ENCODE measurements around the gene PGLYRP2.

PGLYRP2 gene

DNA sequence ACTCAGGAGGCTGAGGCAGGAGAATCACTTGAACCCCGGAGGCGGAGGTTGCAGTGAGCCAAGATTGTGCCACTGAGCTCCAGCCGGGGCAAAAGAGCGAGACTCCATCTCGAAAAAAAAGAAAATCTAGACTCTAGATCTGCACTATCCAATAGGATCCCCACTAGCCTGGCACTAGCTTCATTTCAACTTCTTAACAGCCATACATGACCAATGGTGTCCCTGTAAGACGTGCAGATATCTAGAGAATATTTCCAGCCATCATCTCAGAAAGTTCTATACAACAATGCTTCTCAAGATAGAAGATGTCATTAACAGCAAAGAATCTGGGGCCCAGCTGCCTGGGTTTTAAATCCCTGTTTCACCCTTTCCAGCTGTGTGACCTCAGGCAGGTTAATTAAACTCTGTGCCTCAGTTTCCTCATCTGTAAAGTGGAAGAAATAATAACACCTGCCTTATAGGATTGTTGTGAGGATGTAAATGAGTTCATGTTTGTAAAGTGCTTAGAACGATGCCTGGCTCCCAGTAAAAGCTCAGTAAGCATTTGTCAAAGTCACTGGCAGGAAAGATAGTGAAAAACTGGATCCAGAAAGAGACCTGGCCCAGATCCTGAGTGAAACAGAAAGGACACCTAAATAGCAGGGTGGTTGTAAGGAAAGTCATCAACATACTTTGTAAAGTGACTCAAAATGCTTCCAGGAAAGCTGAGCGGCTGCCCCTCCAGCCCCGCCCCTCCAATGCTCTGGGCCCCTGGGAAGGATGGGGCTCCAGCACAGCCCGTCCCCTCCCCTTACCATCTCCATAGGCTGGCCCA is 43.1 kb downstream of the PGLYRP2 start:
- H3K4me1 Mint-ChIP-seq = peaks cover 15% of the 10 kb centered on the region
- no peaks in the 10 kb centered on the region for H3K36me3 Mint-ChIP-seq (ENCODE audit: low read depth)
- no peak overlapping the region for H3K27ac Mint-ChIP-seq
- DNase-seq = no peak
- TF ChIP-seq, protein P1, sequence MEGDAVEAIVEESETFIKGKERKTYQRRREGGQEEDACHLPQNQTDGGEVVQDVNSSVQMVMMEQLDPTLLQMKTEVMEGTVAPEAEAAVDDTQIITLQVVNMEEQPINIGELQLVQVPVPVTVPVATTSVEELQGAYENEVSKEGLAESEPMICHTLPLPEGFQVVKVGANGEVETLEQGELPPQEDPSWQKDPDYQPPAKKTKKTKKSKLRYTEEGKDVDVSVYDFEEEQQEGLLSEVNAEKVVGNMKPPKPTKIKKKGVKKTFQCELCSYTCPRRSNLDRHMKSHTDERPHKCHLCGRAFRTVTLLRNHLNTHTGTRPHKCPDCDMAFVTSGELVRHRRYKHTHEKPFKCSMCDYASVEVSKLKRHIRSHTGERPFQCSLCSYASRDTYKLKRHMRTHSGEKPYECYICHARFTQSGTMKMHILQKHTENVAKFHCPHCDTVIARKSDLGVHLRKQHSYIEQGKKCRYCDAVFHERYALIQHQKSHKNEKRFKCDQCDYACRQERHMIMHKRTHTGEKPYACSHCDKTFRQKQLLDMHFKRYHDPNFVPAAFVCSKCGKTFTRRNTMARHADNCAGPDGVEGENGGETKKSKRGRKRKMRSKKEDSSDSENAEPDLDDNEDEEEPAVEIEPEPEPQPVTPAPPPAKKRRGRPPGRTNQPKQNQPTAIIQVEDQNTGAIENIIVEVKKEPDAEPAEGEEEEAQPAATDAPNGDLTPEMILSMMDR (IDR thresholded peaks at IDR 0.05) = no peak
- H3K27me3 Mint-ChIP-seq (ENCODE audit: low read depth, poor library complexity) = peaks cover 4% of the 10 kb centered on the region
- no peaks in the 10 kb centered on the region for H3K9me3 Mint-ChIP-seq
- no peak overlapping the region for H3K4me3 Mint-ChIP-seq

DNA sequence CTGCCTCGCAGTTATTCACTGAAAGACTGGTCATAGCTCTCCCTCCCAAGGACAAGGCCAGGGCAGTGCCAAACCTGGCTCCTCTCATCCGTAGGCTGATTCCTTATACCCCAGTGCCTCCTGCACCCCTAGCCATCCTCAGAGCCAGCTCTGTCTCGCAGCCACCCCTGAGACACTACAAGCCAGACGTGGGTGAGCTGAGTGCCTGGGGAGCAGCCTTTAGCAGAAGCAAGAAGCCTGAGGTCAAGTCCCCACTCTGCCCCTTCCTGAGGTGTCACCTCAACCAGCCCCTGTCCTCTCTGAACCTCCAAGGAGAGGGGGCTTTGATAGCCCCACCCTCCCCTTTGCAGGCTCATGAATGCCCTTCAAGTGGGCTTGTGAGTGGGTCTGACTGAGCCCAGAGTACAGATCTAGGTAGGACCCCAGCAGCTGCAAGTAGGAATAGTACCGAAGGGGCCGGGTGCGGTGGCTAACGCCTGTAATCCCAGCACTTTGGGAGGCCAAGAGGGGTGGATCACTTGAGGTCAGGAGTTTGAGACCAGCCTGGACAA is 45.7 kb downstream of the PGLYRP2 start:
- TF ChIP-seq, protein P1 (IDR thresholded peaks at IDR 0.05) = no peak
- Mint-ChIP-seq H3K9me3 (no peaks in the 10 kb centered on the region), H3K4me1 (peaks cover 25% of the 10 kb centered on the region), H3K27ac (no peak overlapping the region), H3K4me3 (peak overlapping the region; percentile 94), H3K36me3 (ENCODE audit: low read depth) (peaks cover 5% of the 10 kb centered on the region), H3K27me3 (ENCODE audit: low read depth, poor library complexity) (peaks cover 4% of the 10 kb centered on the region)
- DNase-seq = no peak

DNA sequence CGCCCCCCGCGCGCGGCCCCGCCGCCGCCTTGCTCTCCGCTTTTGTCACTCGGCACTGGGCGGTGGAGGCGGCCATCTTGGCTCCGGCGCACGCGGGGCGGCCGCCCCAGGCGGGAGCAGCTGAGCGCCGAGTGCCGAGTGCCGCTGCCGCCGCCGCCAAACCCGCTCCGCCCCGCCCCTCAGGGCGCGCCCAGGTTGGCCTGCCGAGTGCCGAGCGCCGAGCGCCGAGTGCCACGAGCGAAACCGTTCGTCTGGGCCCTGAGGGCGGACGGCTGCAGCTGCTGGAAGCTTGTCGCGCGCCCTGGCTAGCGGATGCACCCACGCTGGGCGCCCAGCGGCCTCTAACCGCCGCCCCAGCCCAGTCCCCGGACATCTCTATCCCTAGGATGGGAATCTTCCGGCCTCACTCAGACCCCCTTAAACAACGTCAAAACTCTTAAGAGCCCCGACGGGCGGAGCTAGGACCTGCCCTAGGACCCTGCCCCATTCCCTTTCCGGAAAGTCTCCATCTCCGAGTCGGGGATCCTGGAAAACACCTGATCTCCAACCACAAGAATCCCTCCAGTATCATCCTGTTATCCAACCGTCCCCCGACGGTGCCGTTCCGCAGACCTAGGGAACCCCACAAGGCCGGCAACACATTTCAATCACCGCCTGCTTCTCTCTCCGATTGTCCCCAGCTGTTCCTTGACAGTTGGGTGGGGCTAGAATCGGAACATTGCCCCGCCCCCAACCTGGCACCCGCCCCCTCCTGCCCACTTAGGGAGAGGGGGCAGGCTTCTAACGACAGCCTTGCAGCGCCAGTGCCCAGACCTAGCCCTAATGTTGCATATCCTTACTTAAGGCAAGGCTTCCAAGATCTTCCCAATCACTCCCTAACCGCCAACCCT is 46.4 kb downstream of the PGLYRP2 start:
- Mint-ChIP-seq H3K36me3 (ENCODE audit: low read depth) (peaks cover 5% of the 10 kb centered on the region), H3K4me1 (peaks cover 25% of the 10 kb centered on the region), H3K27ac (peak overlapping the region; percentile 90), H3K27me3 (ENCODE audit: low read depth, poor library complexity) (peaks cover 4% of the 10 kb centered on the region), H3K4me3 (peak overlapping the region; percentile 94), H3K9me3 (no peaks in the 10 kb centered on the region)
- peak; percentile 95 for DNase-seq
- TF ChIP-seq, protein P1 (IDR thresholded peaks at IDR 0.05) = no peak

DNA sequence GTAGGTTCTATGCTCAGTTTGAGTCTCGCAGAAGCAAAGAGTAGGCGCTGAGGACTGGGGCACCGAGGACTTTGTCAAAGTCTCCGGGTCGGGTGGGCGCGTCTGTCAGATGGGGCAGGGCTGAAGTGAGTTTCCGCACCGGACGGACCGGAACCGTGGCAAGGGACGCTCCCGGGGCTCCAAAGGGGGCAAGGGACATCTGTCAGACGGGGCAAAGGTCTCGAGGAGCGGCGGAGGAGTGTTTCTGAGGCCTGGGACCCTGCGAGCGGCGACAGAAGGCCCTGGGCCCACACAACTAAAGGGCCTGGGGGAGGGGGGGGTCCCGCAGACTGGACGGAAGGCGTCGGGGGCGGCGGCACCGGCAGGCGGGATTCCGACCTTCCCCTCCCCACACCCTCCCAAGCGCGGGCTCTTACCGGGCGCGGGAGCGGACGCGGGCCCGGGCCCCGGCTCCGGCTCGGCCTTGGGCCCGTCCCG is 47.2 kb downstream of the PGLYRP2 start:
- peak; percentile 37 for DNase-seq

DNA sequence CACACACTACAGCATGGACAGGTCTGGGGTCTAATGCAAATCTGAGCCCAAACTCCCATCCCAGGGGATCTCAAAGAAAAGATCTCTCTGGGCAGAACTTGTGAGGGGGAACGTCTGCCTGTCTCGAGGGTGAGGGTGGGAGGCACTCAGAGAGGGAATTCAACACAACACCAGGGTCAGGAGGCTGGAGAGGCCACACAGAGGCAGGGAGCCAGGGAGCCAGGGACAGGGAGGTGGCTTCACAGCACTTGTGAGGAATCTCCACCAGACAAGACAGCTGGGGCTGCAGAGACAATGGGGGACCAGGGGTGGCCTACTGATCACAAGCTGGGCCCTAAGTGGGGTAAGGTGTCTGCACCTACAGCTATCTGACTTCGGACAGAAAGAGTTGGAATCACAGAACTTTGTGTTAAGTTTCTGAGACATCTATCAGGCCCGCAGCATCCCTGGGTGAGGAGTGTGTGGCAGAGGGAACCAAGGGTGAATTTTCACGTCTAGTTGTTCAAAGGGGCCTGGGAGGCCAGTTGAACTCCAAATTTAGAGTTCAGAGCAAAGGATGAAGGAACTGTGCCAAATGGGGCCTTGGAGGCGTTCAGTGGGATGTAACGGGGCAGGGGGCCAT is 47.8 kb downstream of the PGLYRP2 start:
- Mint-ChIP-seq H3K9me3 (peaks cover 1% of the 10 kb centered on the region), H3K27ac (peak overlapping the region; percentile 87), H3K4me3 (peak overlapping the region; percentile 99), H3K27me3 (ENCODE audit: low read depth, poor library complexity) (peaks cover 4% of the 10 kb centered on the region), H3K4me1 (peaks cover 25% of the 10 kb centered on the region), H3K36me3 (ENCODE audit: low read depth) (peaks cover 17% of the 10 kb centered on the region)
- DNase-seq = no peak
- TF ChIP-seq, protein P1 (IDR thresholded peaks at IDR 0.05) = no peak

More for the DNA sequence above, 47.2 kb downstream of the PGLYRP2 start:
- Mint-ChIP-seq H3K4me1 (peaks cover 25% of the 10 kb centered on the region), H3K27me3 (ENCODE audit: low read depth, poor library complexity) (peaks cover 4% of the 10 kb centered on the region), H3K27ac (peak overlapping the region; percentile 87), H3K36me3 (ENCODE audit: low read depth) (peaks cover 11% of the 10 kb centered on the region), H3K4me3 (peak overlapping the region; percentile 99), H3K9me3 (no peaks in the 10 kb centered on the region)
- TF ChIP-seq, protein P1 (IDR thresholded peaks at IDR 0.05) = no peak
